ENCODE measurements around the gene DNAJC27. TPM values are rescaled to one million over a fixed set of nuclear protein-coding genes. Genes with fewer than 3 reads are reported as not detected.

DNAJC27 gene
- total and polyA plus RNA-seq, 2 donors: 4.9 to 5.2 TPM

DNA sequence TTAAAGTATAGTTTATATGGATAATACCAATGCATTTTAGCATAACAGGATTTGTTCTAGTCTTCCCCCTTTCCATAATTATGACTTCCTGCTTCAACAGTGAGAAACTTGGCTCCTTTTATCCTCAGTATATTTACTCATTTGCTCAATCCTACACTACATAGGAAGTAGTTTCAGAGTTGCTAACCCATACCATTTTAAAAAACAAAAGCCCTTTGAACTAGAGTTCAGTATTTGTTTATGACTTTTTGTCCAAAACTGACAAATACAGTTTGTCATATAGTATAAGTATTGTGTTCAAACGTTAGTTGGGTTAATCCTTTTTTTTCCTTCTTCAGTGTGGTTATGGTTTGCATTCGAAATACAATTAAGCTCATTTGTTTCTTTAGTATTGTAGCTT lies 5.9 kb upstream of the DNAJC27 start:
- Histone ChIP-seq H3K4me3 (ENCODE audit: low read length in 2 of 2) (no peak overlapping the region), H3K27ac (ENCODE audit: low read depth in 1 of 2, low read length in 1 of 2) (no peak overlapping the region), H3K4me1 (ENCODE audit: control insufficient read depth in 2 of 2, insufficient read depth in 2 of 2, low read length in 2 of 2) (no peaks in the 10 kb centered on the region), H3K27me3 (ENCODE audit: control insufficient read depth in 2 of 2, insufficient read depth in 1 of 2, low read length in 1 of 2) (no peaks in the 10 kb centered on the region), H3K36me3 (ENCODE audit: control insufficient read depth in 2 of 2, insufficient read depth in 2 of 2, low read length in 1 of 2) (no peaks in the 10 kb centered on the region), H3K9me3 (ENCODE audit: control insufficient read depth in 2 of 2, insufficient read depth in 1 of 2, low read length in 1 of 2) (no peaks in the 10 kb centered on the region)
- WGBS: 85% methylated on average over 2 of the region's 2 CpGs
- DNase-seq (ENCODE audit: low read depth in 6 of 9, low spot score in 9 of 9): no peak

DNA sequence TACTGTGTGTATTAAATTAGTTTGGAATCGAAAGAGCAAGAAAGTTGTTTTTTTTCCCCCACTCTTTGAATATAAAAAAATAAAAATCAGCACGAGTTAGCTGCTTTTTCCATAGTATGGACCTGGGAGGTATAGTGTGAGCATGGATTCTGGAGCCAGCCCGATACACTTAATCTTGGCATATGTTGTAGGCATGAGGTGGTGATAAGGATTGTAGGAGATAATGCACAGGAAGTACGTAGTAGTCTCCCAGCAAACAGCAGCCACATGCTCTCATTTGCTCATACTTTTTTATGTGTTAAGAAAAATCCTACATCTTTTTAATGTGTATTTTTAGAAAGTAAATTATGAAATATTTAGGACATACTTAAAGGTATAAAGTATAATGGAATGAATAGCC lies 2.1 kb upstream of the DNAJC27 start:
- H3K4me1 ChIP-seq (ENCODE audit: control insufficient read depth in 2 of 2, insufficient read depth in 2 of 2, low read length in 2 of 2): peaks cover 4 to 8% of the 10 kb centered on the region in 2 donors
- peaks cover 0 to 4% of the 10 kb centered on the region in 2 donors for H3K9me3 ChIP-seq (ENCODE audit: control insufficient read depth in 2 of 2, insufficient read depth in 1 of 2, low read length in 1 of 2)
- no peaks in the 10 kb centered on the region for H3K27me3 ChIP-seq (ENCODE audit: control insufficient read depth in 2 of 2, insufficient read depth in 1 of 2, low read length in 1 of 2)
- H3K36me3 ChIP-seq (ENCODE audit: control insufficient read depth in 2 of 2, insufficient read depth in 2 of 2, low read length in 1 of 2): no peaks in the 10 kb centered on the region
- no peak overlapping the region for H3K4me3 ChIP-seq (ENCODE audit: low read length in 2 of 2)
- no peak for DNase-seq (ENCODE audit: low read depth in 6 of 9, low spot score in 9 of 9)
- WGBS: 96% methylated on average over 4 of the region's 4 CpGs
- no peak overlapping the region for H3K27ac ChIP-seq (ENCODE audit: low read depth in 1 of 2, low read length in 1 of 2)

DNA sequence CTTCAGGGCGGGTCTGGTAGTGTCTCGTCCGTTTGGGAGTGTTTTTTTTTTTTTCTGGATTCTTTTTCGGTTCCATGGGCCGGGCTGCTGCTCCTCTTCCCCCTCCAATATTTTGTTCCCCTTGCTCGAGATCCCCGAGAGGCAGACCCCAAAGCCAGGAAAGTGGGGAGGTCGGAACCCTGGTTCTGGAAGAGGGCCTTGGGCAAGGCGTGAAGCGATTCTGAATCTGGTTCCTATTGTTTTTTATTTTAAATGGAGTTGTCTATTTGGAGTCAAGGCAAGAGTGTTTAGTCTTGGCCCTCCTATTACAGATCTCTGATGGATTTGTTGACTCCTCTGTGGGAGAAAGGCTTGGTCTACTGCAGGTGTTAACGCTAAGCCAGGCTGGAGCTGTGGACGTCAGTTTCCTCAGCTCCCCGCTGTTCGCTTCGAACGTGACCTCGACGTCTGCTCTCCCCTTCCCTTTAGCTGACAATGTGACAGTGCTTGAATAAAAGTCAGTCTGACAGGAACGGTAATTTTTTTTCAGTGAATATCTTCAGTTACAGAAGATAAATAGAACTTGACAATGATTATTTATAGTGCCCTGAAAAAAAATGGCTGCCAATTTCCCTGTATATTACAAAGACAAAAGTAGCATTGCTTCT lies 683 bp upstream of the DNAJC27 start:
- WGBS: under 1% methylated on average over 19 of the region's 19 CpGs
- H3K36me3 ChIP-seq (ENCODE audit: control insufficient read depth in 2 of 2, insufficient read depth in 2 of 2, low read length in 1 of 2): no peaks in the 10 kb centered on the region

DNA sequence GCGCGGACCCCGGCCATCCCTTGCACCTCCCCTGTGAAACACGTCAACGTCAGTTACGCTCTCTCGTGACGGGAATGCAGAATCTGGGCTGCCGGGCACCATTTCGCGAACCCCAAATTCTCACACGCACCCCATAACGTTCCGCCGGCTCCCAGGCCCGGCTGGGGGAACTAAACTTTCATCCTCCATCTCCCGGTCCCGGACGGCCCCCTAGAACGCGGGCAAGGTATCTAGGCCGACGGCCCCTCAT lies 544 bp downstream of the DNAJC27 start:
- Histone ChIP-seq H3K27ac (ENCODE audit: low read depth in 1 of 2, low read length in 1 of 2) (peak overlapping the region; percentile 99 to 100), H3K9me3 (ENCODE audit: control insufficient read depth in 2 of 2, insufficient read depth in 1 of 2, low read length in 1 of 2) (peaks cover 0 to 4% of the 10 kb centered on the region in 2 donors), H3K4me1 (ENCODE audit: control insufficient read depth in 2 of 2, insufficient read depth in 2 of 2, low read length in 2 of 2) (peaks cover 4 to 8% of the 10 kb centered on the region in 2 donors), H3K4me3 (ENCODE audit: low read length in 2 of 2) (peak overlapping the region; percentile 77 to 95), H3K36me3 (ENCODE audit: control insufficient read depth in 2 of 2, insufficient read depth in 2 of 2, low read length in 1 of 2) (peaks cover 3 to 12% of the 10 kb centered on the region in 2 donors), H3K27me3 (ENCODE audit: control insufficient read depth in 2 of 2, insufficient read depth in 1 of 2, low read length in 1 of 2) (no peaks in the 10 kb centered on the region)
- WGBS: under 1% methylated on average over 23 of the region's 23 CpGs
- peak in 2 of 9 donors; percentile 8 to 37 for DNase-seq (ENCODE audit: low read depth in 6 of 9, low spot score in 9 of 9)

More for the DNA sequence above, 683 bp upstream of the DNAJC27 start:
- no peaks in the 10 kb centered on the region for H3K27me3 ChIP-seq (ENCODE audit: control insufficient read depth in 2 of 2, insufficient read depth in 1 of 2, low read length in 1 of 2)
- H3K4me1 ChIP-seq (ENCODE audit: control insufficient read depth in 2 of 2, insufficient read depth in 2 of 2, low read length in 2 of 2): peaks cover 4 to 8% of the 10 kb centered on the region in 2 donors
- peak; percentile 37 to 81 (median 48) for DNase-seq (ENCODE audit: low read depth in 6 of 9, low spot score in 9 of 9)
- H3K4me3 ChIP-seq (ENCODE audit: low read length in 2 of 2): peak overlapping the region; percentile 77 to 95
- peak overlapping the region; percentile 99 to 100 for H3K27ac ChIP-seq (ENCODE audit: low read depth in 1 of 2, low read length in 1 of 2)
- H3K9me3 ChIP-seq (ENCODE audit: control insufficient read depth in 2 of 2, insufficient read depth in 1 of 2, low read length in 1 of 2): peaks cover 0 to 4% of the 10 kb centered on the region in 2 donors

DNA sequence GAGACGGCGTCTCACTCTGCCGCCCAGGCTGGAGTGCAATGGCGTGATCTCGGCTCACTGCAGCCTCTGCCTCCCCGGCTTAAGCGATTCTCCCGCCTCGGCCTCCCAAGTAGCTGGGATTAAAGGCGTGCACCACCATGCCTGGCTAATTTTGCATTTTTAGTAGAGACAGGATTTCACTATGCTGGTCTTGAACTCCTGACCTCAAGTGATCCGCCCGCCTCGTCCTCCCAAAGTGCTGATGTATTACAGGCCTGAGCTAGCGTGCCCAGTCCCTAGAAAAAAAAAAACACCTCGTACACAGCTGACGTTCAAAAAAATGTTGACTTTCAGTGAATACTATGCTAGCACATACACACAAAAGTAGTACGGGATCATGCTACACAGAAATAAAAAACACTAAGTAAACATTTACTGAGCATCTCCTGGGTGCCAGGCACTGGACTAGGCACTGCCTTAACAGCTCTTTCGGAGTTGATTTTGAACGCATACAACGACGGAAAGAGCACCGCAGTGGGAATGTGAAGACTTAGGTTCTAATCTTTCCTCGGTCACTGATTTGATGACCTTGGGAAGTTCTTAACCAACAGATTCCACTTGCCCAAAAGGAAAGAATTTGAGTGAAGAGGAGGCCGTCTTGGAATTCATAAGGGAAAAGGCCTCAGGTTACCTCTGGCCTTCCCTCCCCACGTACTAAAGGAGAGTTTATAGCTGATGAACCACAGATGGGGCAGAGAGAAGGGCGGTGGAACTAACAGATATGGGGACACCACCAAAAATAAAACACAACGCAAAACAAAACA lies 1.1 kb downstream of the DNAJC27 start:
- peaks cover 4 to 8% of the 10 kb centered on the region in 2 donors for H3K4me1 ChIP-seq (ENCODE audit: control insufficient read depth in 2 of 2, insufficient read depth in 2 of 2, low read length in 2 of 2)
- DNase-seq (ENCODE audit: low read depth in 6 of 9, low spot score in 9 of 9): peak in 4 of 9 donors; percentile 8 to 23 (median 10)
- peak overlapping the region; percentile 99 to 100 for H3K27ac ChIP-seq (ENCODE audit: low read depth in 1 of 2, low read length in 1 of 2)
- H3K36me3 ChIP-seq (ENCODE audit: control insufficient read depth in 2 of 2, insufficient read depth in 2 of 2, low read length in 1 of 2): peaks cover 6 to 17% of the 10 kb centered on the region in 2 donors
- peak overlapping the region; percentile 77 to 95 for H3K4me3 ChIP-seq (ENCODE audit: low read length in 2 of 2)
- H3K9me3 ChIP-seq (ENCODE audit: control insufficient read depth in 2 of 2, insufficient read depth in 1 of 2, low read length in 1 of 2): peaks cover 0 to 4% of the 10 kb centered on the region in 2 donors
- WGBS: 79% methylated on average over 27 of the region's 27 CpGs
- no peaks in the 10 kb centered on the region for H3K27me3 ChIP-seq (ENCODE audit: control insufficient read depth in 2 of 2, insufficient read depth in 1 of 2, low read length in 1 of 2)

DNA sequence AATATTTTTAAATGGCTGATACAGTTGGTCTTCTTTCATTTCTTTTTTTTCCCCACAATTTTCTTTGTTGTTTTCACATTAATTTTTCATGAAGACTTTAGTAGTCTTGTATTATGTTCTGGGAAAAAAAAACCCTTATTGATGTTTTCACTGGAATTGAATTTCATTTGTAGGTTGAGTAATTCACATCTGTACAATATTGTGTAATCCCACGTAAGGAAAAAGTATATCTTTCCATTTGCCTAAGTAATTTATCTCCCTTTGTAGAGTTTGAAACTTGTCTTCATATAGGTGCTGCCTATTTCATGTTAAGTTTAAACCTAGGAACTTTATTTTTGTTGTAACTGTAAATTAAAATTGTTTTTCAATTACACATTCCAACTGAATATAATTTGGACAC lies 2.0 kb downstream of the DNAJC27 start:
- no peak overlapping the region for H3K27ac ChIP-seq (ENCODE audit: low read depth in 1 of 2, low read length in 1 of 2)

DNA sequence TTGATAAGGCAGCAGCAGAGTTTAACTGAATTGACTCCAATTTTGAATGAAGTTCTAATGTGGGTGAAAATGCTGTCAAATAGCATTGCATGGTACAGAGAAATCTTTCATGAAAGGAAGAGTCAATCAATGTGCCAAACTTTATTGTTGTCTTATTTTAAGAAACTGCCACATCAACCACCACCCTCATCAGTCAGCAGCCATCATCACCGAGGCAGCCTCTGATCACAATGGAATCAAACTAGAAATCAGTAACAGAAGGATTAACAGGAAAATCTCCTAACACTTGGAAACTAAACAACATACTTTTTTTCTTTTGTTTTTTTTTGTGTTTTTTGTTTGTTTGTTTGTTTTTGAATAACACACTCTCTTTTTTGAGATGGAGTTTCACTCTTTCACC lies 9.9 kb downstream of the DNAJC27 start:
- 97% methylated on average over 1 of the region's 1 CpG for WGBS
- peaks cover 35 to 69% of the 10 kb centered on the region in 2 donors for H3K36me3 ChIP-seq (ENCODE audit: control insufficient read depth in 2 of 2, insufficient read depth in 2 of 2, low read length in 1 of 2)
- no peak for DNase-seq (ENCODE audit: low read depth in 6 of 9, low spot score in 9 of 9)

More for the DNA sequence above, 2.0 kb downstream of the DNAJC27 start:
- no peak for DNase-seq (ENCODE audit: low read depth in 6 of 9, low spot score in 9 of 9)
- Histone ChIP-seq H3K36me3 (ENCODE audit: control insufficient read depth in 2 of 2, insufficient read depth in 2 of 2, low read length in 1 of 2) (peaks cover 6 to 21% of the 10 kb centered on the region in 2 donors), H3K4me3 (ENCODE audit: low read length in 2 of 2) (no peak overlapping the region), H3K4me1 (ENCODE audit: control insufficient read depth in 2 of 2, insufficient read depth in 2 of 2, low read length in 2 of 2) (peaks cover 4 to 8% of the 10 kb centered on the region in 2 donors), H3K9me3 (ENCODE audit: control insufficient read depth in 2 of 2, insufficient read depth in 1 of 2, low read length in 1 of 2) (peaks cover 0 to 4% of the 10 kb centered on the region in 2 donors), H3K27me3 (ENCODE audit: control insufficient read depth in 2 of 2, insufficient read depth in 1 of 2, low read length in 1 of 2) (no peaks in the 10 kb centered on the region)
- 93% methylated on average over 1 of the region's 1 CpG for WGBS

DNA sequence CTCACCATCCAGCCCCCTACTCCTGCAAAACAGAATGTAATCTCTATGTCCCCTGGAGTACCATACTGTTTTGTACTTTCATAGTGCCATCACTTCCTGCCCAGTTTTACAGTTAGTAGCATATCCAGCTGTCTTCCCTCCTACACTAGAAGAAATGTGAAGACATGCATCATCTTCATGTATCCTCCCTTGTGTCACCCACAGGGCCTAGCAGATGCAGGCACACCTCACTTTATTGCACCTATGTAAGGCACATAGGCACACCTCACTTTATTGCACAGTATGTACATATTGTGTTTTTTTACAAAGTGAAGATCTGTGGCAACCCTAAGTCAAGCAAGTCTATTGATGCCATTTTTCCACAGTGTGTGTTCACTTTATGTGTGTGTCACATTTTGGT lies 12.0 kb downstream of the DNAJC27 start:
- H3K4me3 ChIP-seq (ENCODE audit: low read length in 2 of 2): no peak overlapping the region
- no peaks in the 10 kb centered on the region for H3K9me3 ChIP-seq (ENCODE audit: control insufficient read depth in 2 of 2, insufficient read depth in 1 of 2, low read length in 1 of 2)
- no peak for DNase-seq (ENCODE audit: low read depth in 6 of 9, low spot score in 9 of 9)
- peaks cover 34 to 74% of the 10 kb centered on the region in 2 donors for H3K36me3 ChIP-seq (ENCODE audit: control insufficient read depth in 2 of 2, insufficient read depth in 2 of 2, low read length in 1 of 2)
- no peak overlapping the region for H3K27ac ChIP-seq (ENCODE audit: low read depth in 1 of 2, low read length in 1 of 2)
- no peaks in the 10 kb centered on the region for H3K27me3 ChIP-seq (ENCODE audit: control insufficient read depth in 2 of 2, insufficient read depth in 1 of 2, low read length in 1 of 2)
- no peaks in the 10 kb centered on the region for H3K4me1 ChIP-seq (ENCODE audit: control insufficient read depth in 2 of 2, insufficient read depth in 2 of 2, low read length in 2 of 2)

More for the DNA sequence above, 9.9 kb downstream of the DNAJC27 start:
- H3K27ac ChIP-seq (ENCODE audit: low read depth in 1 of 2, low read length in 1 of 2): no peak overlapping the region
- no peaks in the 10 kb centered on the region for H3K9me3 ChIP-seq (ENCODE audit: control insufficient read depth in 2 of 2, insufficient read depth in 1 of 2, low read length in 1 of 2)
- no peaks in the 10 kb centered on the region for H3K4me1 ChIP-seq (ENCODE audit: control insufficient read depth in 2 of 2, insufficient read depth in 2 of 2, low read length in 2 of 2)
- H3K27me3 ChIP-seq (ENCODE audit: control insufficient read depth in 2 of 2, insufficient read depth in 1 of 2, low read length in 1 of 2): no peaks in the 10 kb centered on the region
- no peak overlapping the region for H3K4me3 ChIP-seq (ENCODE audit: low read length in 2 of 2)

DNA sequence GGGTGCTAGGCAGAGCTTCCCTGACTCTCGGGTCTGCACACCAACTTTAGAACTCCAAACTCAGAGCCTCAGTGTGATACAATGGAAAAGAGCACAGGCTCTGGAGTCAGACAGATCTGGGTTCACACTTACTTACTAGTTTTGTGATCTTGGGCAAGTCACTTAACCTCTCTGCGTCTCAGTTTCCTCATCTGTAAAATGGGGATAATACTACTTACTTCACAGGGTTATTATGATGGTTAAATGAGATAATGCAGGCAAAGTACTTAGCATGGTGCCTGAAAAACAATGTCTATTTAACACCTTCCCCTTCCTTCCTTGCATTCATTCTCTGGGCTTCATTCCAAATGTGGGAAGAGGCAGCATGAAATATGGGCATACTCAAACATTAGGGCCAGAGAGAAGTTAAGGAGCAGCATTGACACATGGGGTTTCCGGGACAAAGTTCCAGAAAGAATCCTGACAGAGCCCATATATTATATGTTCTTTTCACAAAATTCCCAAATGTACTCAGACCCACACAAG lies 13.3 kb downstream of the DNAJC27 start:
- WGBS: 98% methylated on average over 3 of the region's 3 CpGs
- no peak overlapping the region for H3K4me3 ChIP-seq (ENCODE audit: low read length in 2 of 2)
- no peaks in the 10 kb centered on the region for H3K9me3 ChIP-seq (ENCODE audit: control insufficient read depth in 2 of 2, insufficient read depth in 1 of 2, low read length in 1 of 2)
- no peaks in the 10 kb centered on the region for H3K4me1 ChIP-seq (ENCODE audit: control insufficient read depth in 2 of 2, insufficient read depth in 2 of 2, low read length in 2 of 2)
- H3K27ac ChIP-seq (ENCODE audit: low read depth in 1 of 2, low read length in 1 of 2): no peak overlapping the region
- no peak for DNase-seq (ENCODE audit: low read depth in 6 of 9, low spot score in 9 of 9)
- H3K36me3 ChIP-seq (ENCODE audit: control insufficient read depth in 2 of 2, insufficient read depth in 2 of 2, low read length in 1 of 2): peaks cover 34 to 85% of the 10 kb centered on the region in 2 donors
- H3K27me3 ChIP-seq (ENCODE audit: control insufficient read depth in 2 of 2, insufficient read depth in 1 of 2, low read length in 1 of 2): no peaks in the 10 kb centered on the region
